ENCODE results near the gene IFT80. TPM values are rescaled to one million over a fixed set of nuclear protein-coding genes. Genes with fewer than 3 reads are reported as not detected.
"Not testable (repeated sequence)": the region's sequence is repeated elsewhere in the genome, so short reads cannot be mapped to it uniquely, and the experiment has no call there.

IFT80 gene
- polyA plus RNA-seq, 1 experiment: 43.5 TPM

GRCh38 chr3:160245261-160245800, 153.7 kb downstream of the IFT80 start:
- DNase-seq (ENCODE audit: low read depth, low spot score): no peak
- no peak for TF ChIP-seq CTCF (IDR thresholded peaks at IDR 0.05; ENCODE audit: low read depth, low read length)
- Histone ChIP-seq H3K27ac (ENCODE audit: low read depth, low read length) (no peak overlapping the region), H3K4me3 (ENCODE audit: low read depth, low read length) (no peak overlapping the region), H3K9me3 (ENCODE audit: control insufficient read depth, insufficient read depth, low read length) (peaks cover 3% of the 10 kb centered on the region; the same call in 1 of the 2 replicates), H3K27me3 (ENCODE audit: control insufficient read depth, insufficient read depth, low read length) (peaks cover 3% of the 10 kb centered on the region)
- ChIA-PET POLR2A (no interaction called here), CTCF (no interaction called here)

GRCh38 chr3:160240719-160241118, 158.3 kb downstream of the IFT80 start:
- H3K9me3 ChIP-seq (ENCODE audit: control insufficient read depth, insufficient read depth, low read length); H3K27ac ChIP-seq (ENCODE audit: low read depth, low read length); H3K4me3 ChIP-seq (ENCODE audit: low read depth, low read length); DNase-seq (ENCODE audit: low read depth, low spot score); H3K27me3 ChIP-seq (ENCODE audit: control insufficient read depth, insufficient read depth, low read length); CTCF ChIA-PET; POLR2A ChIA-PET: not testable (repeated sequence)

- POLR2A ChIA-PET: no interaction called here
- Histone ChIP-seq H3K27ac (ENCODE audit: low read depth, low read length) (no peak overlapping the region), H3K4me3 (ENCODE audit: low read depth, low read length) (no peak overlapping the region), H3K27me3 (ENCODE audit: control insufficient read depth, insufficient read depth, low read length) (peaks cover under 1% of the 10 kb centered on the region), H3K9me3 (ENCODE audit: control insufficient read depth, insufficient read depth, low read length) (no peaks in the 10 kb centered on the region)
- CTCF ChIA-PET: interaction anchor here (1.0 kb wide), 1 partner anchor 200 kb away, joined by 4 read pairs; no protein-coding TSS in a partner anchor
- no peak for TF ChIP-seq CTCF (IDR thresholded peaks at IDR 0.05; ENCODE audit: low read depth, low read length)
- no peak for DNase-seq (ENCODE audit: low read depth, low spot score)
These were observed 167.0 kb downstream of the IFT80 start for GRCh38 chr3:160232014-160232413.

GRCh38 chr3:160227419-160227818, 171.6 kb downstream of the IFT80 start:
- Histone ChIP-seq H3K4me3 (ENCODE audit: low read depth, low read length) (no peak overlapping the region), H3K27ac (ENCODE audit: low read depth, low read length) (no peak overlapping the region), H3K27me3 (ENCODE audit: control insufficient read depth, insufficient read depth, low read length) (peaks cover 33% of the 10 kb centered on the region), H3K9me3 (ENCODE audit: control insufficient read depth, insufficient read depth, low read length) (no peaks in the 10 kb centered on the region)
- CTCF ChIA-PET: interaction anchor here (1.3 kb wide), 1 partner anchor 17 kb away, joined by 3 read pairs; no protein-coding TSS in a partner anchor
- POLR2A ChIA-PET: no interaction called here
- no peak for DNase-seq (ENCODE audit: low read depth, low spot score)
- TF ChIP-seq CTCF (IDR thresholded peaks at IDR 0.05; ENCODE audit: low read depth, low read length): no peak

- Histone ChIP-seq H3K4me3 (ENCODE audit: low read depth, low read length) (peak overlapping the region; percentile 57), H3K27ac (ENCODE audit: low read depth, low read length) (no peak overlapping the region), H3K9me3 (ENCODE audit: control insufficient read depth, insufficient read depth, low read length) (no peaks in the 10 kb centered on the region), H3K27me3 (ENCODE audit: control insufficient read depth, insufficient read depth, low read length) (peaks cover 43% of the 10 kb centered on the region)
- TF ChIP-seq CTCF (IDR thresholded peaks at IDR 0.05; ENCODE audit: low read depth, low read length): no peak
- POLR2A ChIA-PET: interaction anchor here (0.6 kb wide), 1 partner anchor 110 kb away, joined by 4 read pairs; no protein-coding TSS in a partner anchor
- CTCF ChIA-PET: interaction anchor here (0.9 kb wide), 1 partner anchor 187 kb away, joined by 6 read pairs; no protein-coding TSS in a partner anchor
- DNase-seq (ENCODE audit: low read depth, low spot score): no peak
These were observed 172.8 kb downstream of the IFT80 start for GRCh38 chr3:160226026-160226907.

Data from AG04450 (cell line).